NCI-H1694 (cell line): ENCODE measurements around the gene PIK3C3.
"Not testable (repeated sequence)": the region's sequence is repeated elsewhere in the genome, so short reads cannot be mapped to it uniquely, and the experiment has no call there.

Experiments used
- DNase-seq: peaks from one replicate; lab custom pipeline; 2025; lab: John Stamatoyannopoulos, UW

The PIK3C3 gene

DNA sequence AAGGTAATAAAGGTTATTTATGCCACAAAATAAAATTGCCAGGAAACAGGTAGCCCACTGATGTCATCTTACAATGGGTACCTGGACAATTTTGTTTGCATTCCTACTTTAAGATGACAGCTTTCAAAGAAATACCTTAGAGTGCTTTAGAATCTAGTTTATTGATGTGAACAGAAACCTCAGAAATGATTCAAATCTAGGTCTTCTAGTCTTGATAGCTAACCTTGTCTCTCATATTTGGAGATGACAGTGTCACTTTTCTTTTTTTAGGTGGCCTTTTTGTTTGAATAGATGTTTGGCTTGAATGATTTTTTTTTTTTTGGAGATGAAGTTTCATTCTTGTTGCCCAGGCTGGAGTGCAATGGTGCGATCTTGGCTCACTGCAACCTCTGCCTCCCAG, 69.1 kb downstream of the PIK3C3 start:
- DNase-seq: no peak

DNA sequence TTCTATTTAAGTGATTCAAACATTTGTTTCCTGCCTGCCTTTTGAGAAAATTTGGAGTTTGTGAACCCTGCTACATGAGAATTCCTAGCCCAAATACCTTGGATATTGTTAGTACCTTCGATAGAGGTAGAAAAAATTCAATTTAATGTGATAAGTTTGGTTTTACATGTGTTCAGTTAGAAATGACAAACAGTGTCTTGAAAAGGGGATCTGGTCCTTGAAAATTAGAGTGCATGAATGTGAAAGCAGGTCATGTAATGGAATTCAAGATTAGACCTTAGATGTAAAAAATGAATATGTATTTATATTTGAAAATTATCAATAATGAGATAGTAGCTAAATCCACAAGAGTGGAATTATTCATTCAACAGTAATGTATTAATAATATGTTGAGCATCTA, 70.5 kb downstream of the PIK3C3 start:
- DNase-seq: no peak

DNA sequence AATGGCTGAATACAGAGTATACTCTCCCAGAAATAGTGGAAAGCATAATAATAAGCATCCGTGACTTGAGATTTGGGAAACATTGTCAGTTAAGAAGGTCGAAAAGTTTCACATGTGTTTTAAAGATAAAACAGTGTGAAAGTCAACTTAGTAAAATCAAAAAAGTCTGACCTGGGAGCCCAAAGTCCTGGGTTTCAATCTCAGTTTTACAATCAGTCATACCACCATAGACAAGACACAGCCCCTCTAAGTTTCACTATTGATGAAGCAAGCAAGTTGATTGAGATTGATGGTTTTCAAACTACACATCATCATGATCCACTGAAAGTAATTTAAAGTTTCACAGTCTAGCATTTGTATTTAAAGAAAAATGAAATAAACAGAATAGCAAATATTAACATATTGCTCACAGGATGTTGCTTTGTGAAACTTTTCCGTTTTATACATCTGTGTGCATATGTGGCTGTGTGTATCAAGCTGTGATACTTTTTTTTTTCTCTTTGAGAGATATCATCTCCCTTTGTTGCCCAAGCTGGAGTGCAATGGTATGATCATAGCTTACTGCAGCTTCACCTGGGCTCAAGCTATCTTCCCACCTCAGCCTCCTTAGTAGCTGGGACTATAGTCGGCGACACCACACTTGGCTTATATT, 71.1 kb downstream of the PIK3C3 start:
- no peak for DNase-seq

DNA sequence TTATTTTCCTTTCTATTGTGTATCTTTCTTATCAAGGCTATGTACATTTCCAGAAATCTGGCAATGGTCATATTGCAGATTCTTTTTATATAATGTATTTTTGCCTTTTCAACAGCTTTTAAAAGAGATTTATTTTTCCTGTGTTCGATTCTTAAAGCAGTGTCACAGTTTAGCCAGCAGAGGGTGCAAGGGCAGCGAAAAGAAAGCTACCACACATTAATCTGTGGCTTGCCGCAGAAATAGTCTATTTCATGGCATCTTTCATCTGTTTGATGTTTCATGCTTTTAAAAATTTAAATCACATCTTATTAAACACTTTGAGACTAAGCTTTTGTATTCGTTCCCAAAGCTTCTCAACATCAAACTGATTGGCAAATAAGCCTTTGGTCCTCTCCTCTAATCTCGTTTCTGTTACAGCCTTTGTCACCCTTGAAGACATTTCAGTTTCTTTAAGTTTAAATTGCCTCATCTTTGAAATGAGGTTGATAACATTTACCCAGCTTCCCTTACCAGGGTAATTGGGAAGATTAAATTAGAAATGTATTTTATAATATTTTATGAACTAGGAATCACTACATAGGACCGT, 73.3 kb downstream of the PIK3C3 start:
- peak; percentile 7 for DNase-seq

DNA sequence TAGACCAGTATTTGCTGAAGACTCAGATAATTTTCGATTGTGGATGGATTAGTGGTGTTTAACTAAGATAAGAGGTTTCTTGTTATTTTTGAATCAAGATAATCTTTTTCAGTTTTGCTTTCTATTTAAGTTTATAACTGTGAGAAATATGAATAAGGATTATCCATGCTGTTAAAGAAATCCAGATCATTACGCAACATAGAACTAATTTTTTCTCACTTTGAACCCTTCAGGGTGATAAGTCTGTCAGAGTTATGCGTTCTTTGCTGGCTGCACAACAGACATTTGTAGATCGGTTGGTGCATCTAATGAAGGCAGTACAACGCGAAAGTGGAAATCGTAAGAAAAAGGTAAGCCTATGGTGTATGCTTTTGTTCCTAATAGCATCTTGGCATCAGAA, 74.1 kb downstream of the PIK3C3 start:
- no peak for DNase-seq

DNA sequence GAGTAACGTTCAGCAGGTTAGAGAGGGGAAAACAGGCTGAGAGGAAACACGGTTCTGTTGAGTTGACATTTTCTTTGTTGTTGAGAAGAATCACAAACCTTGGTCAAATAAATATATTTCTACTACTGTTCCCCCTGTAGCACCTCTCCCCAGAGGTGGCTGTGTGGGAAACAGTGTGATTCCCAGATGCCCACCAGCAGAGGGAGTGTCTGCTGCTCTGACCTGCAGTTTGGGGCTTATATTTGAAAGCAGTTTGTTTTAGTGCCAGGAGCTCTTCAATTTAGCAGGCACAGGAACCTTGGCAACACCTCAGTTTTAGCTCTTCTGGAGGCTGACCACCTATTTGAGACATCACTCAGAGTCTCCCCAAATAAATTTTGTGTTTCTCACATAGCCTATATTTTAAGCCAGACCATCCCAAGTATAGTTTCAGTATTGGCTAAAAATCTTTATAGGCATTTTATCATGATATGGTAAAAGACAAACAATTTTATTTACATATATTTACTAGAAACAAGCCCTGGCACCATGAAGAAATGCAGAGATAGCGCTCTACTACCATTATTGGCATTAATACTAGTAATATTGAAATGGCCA, 75.7 kb downstream of the PIK3C3 start:
- DNase-seq: peak; percentile 1

DNA sequence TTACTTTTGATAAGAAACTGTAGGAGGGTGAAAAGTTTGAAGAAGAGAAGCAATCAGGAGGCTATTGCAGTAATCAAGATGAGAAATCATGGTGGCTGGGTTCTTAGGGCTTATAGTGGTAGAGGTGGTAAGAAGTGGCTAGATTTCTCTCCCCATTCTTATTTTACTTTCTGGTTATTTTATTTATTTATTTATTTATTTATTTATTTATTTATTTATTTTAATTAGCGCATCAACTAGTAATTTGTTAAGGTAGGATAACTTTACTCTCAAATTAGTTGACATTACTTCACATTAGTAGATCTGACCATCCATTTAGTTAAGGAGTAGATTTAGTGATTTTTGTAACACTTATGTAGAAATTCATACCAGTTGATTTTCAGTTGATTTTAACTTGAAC, 77.4 kb downstream of the PIK3C3 start:
- DNase-seq: no peak

DNA sequence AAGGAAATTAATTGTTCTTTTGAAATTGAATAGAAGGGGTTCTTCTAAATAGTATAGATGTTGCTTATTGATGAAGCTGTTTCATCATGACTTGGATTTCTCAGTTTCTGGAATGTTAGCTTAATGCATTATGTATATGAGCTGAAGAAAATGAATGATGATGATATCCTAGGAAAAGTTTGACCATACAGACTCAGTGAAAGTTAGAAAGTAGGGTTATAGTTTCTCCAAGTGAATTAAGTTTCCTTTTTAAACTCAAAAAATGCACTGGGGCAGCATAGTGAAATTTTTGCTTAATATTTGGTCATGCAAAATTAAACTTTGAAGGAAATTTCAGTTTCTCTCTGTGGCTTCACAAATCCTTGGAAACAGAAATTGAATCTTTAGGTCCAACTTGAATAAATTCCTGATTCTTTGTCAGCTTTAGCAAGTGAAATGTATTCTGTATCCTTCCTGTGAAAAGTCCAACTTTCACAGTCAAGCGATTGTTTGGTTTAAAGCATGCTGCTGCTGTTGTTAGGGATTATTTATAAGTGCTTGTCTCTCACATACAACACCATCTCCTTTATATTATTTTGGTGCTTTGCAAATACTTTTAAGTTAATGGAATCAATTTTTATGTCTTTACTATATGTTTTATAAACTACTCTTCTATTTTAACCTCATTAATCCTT, 78.2 kb downstream of the PIK3C3 start:
- no peak for DNase-seq

DNA sequence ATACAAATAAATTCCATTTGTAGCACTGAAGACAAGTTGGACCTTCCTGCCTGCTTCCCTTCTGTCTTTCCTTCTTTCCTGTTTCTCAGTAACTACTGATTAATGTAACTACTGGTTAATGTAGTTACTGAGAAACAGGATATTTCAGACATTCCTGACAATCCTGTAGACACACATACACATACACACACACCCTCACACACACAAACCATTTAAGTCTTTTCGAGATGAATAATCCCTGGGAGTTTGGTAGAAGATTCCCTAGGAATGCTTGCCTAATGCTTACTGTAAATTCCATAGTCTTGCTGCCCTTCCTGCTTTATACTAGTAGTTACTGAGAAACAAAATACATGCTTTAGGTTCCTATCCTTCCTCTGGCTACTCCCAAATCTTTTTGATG, 83.9 kb downstream of the PIK3C3 start:
- DNase-seq: no peak

DNA sequence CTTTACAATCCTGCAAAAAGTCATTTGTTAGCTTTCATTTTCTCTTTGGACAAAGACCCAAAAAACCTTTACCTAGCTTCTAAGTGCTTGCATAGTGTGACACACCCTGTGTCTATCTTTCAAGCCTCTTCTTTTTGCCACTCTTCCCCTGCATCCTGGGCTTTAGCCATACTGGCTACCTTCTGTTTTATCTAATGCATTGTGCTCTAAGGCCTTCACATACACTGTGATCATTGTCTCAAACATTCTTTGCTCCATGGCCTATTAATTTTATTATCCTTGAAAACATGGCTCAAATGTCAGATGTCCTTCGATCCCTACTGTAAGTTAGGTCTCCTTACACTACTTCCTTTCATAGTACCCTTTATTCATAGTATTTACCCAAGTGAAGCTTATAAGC, 84.4 kb downstream of the PIK3C3 start:
- no peak for DNase-seq

DNA sequence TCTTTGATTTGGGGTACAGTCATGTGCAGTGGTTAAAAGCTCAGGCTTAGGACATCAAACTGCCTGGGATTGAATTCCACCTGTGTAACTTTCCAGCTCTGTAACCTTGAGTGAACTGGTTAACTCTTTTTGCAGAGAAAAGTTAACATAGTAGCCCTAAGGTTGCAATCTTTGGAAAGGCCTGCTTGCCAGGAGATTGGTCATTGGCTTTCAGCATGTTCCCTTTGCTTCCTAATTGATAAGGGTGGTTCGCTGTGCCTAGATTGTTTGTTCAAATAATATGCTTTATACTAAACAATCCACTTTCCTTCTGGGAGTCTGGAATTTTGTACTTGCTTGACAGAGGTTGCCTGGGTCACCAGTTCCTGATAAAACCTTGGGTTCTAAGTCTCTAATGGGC, 86.8 kb downstream of the PIK3C3 start:
- no peak for DNase-seq

DNA sequence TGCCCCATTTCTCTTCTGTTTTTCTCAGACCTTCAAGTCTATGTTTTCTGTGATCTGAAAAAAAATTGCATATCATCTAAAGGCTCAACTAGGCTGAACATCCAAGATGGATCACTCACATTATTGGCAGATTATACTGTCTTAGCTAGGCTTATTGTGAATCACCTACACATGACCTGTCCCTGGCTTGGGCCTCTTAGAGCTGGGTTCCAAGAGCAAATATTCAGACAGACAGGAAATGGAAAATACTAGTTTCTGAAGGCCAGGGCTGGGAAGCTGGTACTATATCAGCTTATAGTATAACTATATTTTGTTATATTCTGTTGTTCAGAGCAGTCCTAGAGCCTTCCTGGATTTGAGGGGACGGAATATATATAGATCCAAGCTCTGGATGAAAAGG, 90.3 kb downstream of the PIK3C3 start:
- DNase-seq: no peak

DNA sequence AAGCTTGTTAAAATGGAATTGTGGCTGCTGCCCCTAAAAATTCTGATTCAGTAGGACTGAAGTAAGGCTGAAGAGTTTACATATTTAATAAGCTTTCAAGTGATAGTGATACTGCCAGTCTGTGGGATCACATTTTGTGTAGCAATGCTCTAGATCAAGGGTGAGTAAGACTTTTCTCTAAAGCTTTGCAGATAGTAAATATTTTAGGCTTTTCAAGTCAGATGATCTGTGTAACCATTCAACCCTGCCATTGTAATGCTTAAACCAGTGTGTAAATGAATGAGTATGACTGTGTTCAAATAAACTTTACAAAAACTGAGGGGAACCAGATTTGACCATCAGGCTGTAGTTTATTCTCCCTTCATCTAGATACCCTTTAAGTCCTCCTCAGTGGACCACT, 92.7 kb downstream of the PIK3C3 start:
- DNase-seq: no peak

DNA sequence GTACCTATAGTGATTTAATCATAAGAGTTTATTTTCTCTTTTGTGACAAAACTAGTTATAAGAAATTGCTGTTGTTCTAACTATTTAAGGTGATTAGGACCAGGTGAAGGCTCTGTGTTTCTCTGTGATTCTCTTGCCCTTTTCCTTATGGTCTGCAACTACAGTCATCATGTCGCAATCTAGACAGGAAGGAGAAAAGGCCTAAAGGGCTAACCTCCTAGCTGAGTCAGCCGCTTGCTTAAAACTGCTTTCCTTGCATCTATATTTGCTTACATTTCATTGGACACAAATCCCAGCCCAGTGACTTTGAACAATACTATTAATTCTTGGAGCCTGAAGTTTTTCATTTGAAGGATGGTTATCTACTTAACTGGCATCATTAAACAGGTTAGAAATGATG, 93.1 kb downstream of the PIK3C3 start:
- DNase-seq: no peak

DNA sequence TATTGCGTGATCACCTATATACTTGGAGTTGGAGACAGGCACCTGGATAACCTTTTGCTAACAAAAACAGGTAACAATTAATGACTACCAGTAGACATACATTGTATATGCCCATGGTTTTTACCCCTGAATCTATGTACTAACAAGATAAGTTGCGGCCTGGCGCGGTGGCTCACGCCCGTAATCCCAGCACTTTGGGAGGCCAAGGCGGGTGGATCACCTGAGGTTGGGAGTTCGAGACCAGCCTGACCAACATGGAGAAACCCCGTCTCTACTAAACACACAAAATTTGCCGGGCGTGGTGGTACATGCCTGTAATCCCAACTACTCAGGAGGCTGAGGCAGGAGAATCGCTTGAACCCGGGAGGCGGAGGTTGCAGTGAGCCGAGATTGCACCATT, 94.5 kb downstream of the PIK3C3 start:
- DNase-seq: not testable (repeated sequence)

DNA sequence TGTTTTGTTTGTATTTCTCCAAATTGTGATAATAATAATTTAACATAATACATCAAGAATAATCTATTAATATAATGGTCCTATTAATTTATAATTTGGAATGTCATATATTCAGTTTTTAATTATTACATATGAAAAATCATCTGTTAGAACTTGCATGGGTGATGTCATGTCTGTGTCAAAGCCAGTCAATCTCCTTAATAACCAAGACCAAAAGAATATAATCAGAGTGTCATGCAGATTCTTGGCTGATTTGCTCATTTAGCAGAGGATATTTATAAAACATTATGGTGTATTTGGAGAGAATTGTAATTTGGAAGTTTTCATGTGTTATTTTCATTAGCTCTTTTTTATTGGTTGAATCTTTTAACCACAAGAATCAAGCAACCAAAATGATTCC, 96.4 kb downstream of the PIK3C3 start:
- DNase-seq: no peak

DNA sequence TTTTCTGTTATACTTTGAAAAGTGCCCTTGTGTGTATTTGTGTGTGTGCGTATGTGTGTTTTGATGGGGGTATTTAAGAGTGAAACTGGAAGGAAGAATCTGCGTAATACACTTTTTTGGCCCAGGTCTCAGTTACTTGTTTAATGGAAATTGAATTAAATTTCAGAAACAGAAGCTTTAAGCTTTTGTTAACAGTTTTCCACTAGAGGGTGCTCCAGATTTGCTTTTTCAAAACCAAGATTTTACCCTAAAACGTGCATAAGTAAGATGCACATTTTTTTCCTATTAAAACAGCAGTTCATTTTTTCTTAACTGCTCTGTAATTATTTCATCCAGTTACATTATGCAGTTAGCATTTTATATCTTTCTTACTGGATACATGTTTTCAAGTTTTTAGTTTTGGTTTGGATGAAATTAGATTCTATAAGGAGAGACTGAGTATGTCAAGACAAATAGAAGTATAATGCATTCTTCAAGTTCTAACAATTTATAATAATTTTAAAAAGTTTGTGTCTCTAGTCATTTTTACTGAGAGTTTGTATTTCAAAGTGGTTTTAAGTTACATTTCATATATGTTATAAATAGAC, 97.2 kb downstream of the PIK3C3 start:
- DNase-seq: peak; percentile 18

DNA sequence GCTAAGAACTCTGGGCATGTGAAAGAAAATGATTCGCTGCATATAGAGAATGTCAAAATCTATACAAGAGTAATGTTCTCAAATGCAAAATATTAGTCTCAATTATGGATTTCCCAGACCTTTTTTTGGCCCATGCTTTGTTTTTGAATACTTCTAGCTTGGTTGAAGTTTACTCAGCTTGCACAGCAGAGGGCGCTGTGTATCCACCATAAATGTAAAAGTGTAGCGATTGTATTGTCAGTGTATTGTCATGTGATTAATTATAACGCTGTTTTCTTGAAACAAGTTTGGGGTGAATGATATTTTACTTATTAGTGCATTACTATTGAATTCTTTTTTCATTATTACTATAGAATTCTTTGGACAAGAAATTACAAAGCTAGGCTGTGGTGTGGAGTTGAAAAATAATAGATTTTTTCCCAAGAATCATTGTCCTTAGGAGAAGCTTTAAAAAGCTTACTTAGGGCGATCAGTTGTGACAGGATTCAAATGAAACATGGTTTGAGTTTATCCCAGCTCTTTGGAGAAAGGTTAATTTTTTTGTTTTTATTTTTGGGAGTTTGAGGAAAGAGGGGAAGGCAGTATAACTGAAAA, 98.3 kb downstream of the PIK3C3 start:
- peak; percentile 36 for DNase-seq

DNA sequence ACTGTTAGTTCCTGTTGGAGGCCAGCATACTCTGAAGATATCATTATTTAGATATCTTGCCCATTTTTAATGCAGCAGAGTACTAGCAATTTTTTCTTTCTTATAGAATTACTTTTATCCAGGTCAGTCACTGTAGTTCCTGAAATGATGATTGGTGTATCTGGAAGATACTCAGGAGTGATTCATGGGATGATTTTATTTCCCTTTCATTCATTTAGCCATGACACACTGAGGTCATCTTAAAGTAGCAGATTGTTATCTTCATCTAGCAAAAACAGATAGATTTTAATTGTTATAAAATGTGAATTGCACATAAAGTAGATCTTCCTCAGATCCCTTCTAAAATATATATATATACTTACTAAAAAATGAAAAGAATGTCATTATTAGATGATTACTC, 109.1 kb downstream of the PIK3C3 start:
- no peak for DNase-seq

DNA sequence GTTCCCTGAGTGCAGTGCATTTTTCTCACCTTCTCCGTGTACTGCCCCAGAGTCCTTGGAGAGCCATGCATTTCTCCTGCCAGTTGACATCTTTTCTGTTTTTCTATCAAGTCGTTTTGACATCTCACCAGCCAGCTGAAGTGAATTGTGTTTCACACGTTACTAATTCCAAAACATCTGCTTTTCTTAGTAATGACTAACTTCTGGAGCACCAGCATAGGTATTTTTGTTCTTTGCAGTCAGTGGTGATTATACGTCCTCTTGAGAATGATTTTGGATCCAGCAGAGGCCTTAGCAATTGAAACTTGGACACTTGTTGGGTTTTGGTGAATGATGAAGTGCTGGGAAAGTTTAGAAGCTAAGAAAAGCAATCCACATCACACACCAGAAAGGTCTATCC, 112.5 kb downstream of the PIK3C3 start:
- no peak for DNase-seq

DNA sequence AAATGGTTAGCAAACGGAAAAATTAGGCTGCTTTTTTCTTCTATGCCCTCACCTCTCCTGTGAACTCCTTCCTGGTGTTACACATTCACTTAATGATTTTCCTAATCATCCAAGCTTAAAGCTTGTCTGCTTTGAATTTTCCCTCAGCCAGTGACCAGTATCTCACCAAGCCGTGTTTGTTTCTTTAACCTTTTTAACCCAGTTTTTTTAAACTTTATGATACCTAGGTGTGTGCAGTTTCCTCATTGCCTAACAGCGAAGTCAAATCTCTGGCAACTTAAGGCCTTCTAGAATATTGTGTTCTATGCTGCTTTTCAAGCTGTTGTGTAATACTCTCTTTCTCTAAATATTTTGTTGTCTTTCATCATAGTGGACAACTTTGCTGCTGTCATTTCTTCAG, 113.0 kb downstream of the PIK3C3 start:
- DNase-seq: no peak

DNA sequence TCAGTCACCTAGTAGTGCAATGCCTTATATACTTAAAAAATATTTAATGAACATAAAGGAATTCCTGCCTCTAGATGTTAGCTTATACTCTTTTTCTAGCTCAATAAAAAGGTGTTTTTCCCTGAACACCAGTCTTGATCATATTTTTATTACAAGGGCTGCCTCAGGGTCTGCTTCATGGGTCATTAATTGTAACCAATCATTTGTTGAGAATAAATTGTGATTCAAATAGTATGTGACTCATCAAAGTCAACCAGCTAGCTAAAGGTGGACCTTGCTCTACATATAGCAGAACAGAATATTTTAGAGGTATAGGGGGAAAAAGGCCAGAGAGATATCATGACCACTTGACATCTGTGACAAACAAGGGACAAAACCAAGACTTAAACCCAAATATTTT, 114.0 kb downstream of the PIK3C3 start:
- no peak for DNase-seq

DNA sequence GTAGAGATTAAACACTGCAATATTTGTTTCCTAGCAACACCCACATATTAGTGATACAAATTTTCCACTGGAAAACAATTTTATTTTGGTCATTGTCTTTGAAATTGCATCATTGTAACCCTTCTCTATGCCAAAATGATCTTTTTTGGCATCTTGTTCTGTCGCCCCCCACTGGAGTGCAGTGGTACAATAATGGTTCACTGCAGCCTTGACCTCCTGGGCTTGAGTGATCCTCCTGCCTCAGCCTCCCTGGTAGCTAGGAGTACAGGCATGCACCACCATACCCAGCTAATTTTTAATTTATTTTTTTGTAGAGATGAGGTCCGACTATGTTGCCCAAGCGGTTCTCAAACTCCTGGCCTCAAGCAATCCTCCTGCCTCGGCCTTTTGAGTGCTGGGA, 117.4 kb downstream of the PIK3C3 start:
- no peak for DNase-seq
